Stimulated activated CD4-positive, alpha-beta T cell treated with anti-CD3 and anti-CD28 coated beads, Interleukin-12 subunit alpha, Interleukin-12 subunit beta, amount 100 ng/mL, for 24 hours (primary cell): ENCODE results near the gene PHOX2A.
"Not testable (repeated sequence)": the region's sequence is repeated elsewhere in the genome, so short reads cannot be mapped to it uniquely, and the experiment has no call there.

Experiments
- DNase-seq, 2 experiments: peaks; one replicate each; pipeline ENCODE4 v3.0.0-alpha.2; 2020; ENCODE audit warnings: low read depth in 2 of 2

The PHOX2A gene

DNA sequence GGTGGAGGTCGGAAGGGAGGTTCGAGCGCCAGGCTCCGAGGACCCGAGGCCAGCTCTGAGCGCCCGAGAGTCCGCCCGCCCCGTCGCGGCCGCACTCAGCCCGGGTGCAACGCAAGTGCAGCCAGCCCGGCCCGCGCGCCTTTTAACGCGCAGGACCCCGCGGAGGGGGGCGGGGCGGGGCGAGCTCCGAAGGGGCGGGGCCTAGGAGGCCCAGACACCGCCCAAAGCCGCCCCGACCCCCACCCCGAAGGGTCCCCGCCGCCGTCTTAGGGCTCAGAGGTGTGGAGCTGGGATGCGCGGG, at the start of gene PHOX2A:
PHOX2A (minus strand) TSS at position 117 of the 301 bp plus-strand sequence. CDS start 172 bp downstream, outside the sequence.
- DNase-seq: no peak

DNA sequence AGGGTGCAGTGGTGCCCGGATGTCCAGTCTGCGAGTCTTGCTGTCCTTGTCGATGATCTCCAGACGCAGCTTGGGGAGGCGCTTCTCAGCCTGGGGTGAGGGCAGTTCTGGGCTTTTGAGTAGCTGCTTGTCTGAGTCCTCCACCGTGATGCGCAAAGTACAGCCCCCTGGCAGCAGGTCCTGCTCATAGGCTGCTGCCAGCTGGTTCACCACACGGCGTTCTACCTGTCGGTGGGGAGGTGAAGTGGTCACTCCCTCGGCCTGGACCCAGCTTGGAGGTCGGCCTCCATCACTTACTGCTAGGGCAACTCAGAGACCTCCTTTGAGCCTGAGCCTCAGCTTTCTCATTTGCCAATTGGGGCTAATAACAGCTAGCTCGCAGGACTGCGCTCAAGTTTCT, 49.4 kb upstream of the PHOX2A start:
- DNase-seq: no peak

DNA sequence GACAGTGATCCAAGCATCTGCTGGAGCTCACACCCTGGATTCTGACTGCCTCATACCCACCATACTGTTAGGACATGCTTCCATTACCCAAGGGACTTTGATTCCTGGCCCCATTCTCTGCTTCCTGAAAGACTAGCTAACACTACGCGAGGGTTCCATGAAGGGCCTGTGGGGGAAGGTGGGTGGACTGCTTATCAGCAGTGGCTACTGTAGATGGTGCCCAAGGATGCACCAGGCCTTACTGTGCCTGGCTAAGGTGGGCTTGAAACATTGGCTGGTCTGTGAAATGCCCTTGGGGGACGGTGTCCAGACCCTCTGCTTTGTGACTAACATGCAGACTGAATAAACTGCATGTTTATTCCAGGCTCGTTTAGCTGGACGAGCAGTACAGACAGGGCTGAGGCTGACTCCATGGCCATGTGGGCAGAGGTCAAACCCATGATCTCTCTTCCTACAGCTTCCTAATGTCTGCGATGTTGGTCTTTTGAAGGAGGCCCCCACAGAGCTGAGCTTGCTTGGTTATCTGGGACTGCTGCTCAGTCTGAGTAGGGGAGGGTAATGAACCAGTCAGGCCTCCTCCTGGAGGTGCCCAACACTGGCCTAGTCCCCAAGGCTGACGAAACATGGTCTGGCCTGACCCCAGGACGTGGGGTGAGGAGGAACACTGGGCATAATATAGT, 48.3 kb upstream of the PHOX2A start:
- no peak for DNase-seq

DNA sequence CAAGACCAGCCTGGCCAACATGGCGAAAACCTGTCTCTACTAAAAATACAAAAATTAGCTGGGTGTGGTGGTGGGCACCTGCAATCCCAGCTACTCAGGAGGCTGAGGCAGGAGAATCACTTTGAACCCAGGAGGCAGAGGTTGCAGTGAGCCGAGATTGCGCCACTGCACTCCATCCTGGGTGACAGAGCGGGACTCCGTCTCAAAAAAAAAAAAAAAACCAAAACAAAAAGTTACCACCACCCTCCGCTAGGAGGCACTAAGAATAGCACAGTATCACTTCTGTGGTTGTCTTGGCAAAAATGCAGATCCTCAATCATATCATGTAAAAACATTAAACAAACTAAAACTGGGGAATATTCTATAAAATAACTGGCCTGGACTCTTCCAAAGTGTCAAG, 46.8 kb upstream of the PHOX2A start:
- DNase-seq: not testable (repeated sequence)

DNA sequence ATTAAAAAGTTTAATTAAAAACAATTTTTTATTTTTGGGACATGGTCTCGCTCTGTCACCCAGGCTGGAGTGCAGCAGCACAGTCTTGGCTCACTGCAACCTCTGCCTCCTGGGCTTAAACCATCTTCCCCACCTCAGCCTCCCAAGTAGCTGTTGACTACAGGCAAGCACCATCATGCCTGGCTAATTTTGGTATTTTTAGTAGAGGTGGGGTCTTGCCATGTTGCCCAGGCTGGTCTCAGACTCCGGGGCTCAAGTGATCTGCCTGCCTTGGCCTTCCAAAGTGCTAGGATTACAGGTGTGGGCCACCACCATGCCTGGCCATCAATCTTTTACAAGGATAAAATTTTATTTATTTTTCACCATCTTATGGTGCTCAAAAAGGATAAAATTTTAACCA, 43.3 kb upstream of the PHOX2A start:
- DNase-seq: no peak

DNA sequence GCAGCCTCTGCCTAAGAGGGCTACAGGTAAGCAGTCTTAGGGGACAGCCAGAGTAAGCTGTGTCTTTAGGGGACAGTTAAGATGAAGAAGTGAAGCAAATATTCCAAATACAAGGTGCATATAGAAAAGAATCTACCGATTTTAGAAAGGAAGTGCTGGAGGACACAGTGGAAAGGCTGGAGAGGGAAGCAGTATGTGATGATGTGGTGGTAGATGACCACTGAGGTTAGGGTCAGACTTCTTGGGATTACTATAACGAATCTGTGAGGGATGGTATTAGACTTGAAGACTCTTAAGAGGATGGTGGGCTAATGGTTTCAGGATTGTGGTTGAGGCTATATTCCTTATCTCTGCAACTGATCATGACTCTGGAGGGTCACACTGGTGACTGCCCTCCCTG, 40.0 kb upstream of the PHOX2A start:
- DNase-seq: no peak

DNA sequence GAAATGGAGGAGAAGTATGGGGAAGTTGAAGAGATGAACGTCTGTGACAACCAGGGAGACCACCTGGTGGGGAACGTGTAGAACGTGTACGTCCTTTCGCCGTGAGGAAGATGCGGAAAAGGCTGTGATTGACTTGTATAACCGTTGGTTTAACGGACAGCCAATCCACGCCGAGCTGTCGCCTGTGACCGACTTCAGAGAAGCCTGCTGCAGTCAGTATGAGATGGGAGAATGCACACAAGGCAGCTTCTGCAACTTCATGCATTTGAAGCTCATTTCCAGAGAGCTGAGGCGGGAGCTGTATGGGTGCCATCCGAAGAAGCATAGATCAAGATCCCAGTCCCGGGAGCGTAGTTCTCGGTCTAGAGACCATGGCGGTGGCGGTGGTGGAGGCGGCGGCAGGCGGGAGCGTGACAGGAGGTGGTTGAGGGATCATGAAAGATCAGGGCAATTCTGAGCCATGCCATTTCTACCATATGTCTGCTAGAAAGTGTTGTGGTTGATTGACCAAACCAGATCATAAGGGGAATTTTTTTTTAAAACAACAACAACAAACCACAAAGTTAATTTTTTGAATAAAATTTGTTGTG, 36.8 kb upstream of the PHOX2A start:
- no peak for DNase-seq

DNA sequence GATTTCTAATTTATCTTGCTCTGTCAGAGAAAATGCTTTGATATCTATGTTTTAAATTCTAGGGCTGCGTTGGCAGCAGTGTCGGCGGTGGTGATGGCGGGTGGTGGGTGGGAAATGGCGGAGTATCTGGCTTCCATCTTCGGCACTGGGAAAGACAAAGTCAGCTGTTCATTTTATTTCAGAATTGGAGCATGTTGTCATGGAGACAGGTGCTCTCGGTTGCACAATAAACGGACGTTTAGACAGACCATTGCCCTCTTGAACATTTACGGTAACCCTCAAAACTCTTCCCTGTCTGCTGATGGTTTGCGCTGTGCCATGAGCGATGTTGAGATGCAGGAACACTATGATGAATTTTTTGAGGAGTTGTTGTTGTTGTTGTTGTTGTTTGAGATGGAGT, 36.1 kb upstream of the PHOX2A start:
- DNase-seq: no peak

DNA sequence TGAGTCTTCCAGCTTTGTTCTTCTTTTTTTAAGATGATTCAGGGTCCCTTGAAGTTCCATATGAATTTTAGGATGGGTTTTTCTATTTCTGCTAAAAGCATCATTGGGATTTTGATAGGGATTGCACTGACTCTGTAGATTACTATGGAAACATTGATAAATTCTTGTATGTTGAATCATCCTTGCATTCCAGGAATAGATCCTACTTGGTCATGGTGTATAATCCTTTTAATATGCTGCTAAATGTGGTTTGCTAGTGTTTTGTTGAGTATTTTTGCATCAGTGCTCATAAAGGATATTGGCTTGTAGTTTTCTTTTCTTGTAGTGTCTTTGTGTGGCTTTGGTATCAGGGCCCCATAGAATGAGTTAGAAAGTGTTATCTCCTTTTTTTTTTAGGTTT, 34.9 kb upstream of the PHOX2A start:
- DNase-seq: no peak

DNA sequence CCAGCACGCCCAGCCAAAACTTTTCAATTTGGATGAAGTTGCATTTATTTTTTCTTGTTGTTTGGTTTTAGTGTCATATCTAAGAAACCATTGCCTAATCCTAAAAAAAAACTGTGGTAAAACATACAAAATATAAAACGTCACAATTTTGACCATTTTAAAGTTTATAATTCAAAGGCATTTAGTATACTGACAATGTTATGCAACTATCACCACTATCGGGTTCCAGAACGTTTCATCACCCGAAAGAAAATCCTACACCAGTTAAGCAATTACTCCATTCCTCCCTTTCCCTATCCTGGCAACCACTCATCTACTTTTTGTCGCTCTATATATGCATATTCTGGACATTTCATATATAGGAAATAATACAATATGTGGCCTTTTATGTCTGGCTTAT, 30.5 kb upstream of the PHOX2A start:
- DNase-seq: no peak

DNA sequence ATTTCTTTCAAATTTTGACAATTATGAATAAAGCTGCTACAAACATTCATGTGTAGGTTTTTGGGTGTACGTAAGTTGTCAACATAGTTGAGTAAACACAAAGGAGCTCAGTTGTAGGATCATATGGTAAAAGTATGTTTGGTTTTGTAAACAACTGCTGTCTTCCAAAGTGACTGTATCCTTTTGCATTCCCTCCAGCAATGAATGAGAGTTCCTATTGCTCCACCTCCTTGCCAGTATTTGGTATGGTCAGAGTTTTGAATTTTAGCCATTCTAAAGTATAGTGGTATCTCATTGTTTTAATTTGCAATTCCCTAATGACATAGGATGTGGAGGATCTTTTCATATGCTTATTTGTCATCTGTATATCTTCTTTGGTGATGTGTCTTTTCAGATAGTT, 28.0 kb upstream of the PHOX2A start:
- DNase-seq: no peak

DNA sequence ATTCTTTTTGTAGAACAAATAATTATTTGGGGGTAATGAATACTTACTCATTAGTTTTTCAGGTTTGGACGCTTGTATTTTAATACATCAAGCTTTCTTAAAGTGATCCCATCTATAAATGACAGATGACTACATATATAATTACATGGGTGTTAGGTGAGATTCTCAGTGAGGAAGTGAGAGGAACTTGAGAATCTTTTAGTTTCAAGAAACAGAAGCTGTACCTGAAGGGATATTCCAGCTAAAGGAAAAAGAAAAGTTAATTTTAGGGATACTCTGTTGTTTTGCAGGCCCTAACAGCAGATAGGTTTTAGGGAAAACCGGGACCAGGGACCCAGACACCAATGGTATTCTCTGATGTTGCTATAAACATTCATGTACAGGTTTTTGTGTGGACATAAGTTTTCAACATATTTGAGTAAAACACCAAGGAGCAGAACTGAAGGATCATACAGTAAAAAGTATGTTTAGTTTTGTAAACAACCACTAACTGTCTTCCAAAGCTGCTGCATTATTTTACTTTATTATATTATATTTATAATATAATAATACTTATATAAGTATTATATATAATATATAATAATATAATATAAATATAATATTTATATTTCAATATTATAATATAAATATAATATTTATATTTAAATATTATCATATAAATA, 24.1 kb upstream of the PHOX2A start:
- DNase-seq: no peak

DNA sequence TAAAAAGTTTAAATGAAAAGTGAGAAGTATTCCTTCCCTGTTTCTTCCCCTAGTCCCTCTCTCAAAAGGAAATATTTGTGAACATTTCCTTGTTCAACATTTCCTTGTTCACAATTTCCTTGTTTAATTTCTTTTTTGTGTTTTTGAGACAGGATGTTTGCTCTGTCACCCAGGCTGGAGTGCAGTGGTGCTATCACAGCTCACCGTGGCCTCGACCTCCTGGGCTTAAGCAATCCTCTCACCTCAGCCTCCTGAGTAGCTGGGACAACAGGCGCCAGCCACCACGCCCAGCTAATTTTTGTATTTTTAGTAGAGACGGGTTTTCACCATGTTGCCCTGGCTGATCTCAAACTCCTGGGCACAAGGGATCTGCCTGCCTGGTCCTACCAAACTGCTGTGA, 23.0 kb upstream of the PHOX2A start:
- not testable (repeated sequence) for DNase-seq

DNA sequence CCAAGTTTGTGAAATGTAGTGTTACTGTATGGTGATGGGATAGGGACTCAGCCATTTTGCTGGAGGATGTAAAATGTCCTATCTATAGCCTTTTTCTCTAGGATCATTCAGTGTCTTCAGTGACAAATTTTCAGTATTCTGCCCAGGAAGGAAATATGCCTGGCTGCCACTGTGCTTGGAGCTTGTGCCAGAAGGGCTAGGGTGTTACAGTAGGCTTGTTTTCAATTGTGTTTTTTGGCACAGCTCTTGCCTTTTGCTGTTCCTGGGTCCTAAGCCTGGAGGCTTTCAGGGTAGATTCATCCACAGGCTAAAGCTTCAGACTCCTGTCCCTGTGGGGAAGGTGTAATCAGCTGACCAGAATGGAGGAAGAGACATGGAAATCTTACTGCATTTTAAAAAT, 22.0 kb upstream of the PHOX2A start:
- DNase-seq: no peak

DNA sequence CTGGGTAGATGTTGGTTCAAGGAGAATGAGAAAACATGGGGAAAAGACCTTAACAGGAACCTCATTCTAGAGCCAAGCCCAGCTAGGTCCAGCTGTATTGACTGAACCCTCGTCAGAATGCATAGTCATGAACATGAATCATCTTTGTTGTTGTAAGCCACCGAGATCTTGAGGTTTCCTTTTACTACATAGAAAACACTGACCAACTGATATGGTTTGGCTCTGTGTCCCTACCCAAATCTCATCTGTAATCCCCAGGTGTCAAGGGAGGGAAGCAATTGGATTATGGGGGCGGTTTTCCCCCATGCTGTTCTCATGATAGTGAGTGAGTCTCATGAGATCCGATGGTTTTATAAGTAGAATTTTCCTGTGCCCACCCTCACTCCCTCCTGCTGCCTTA, 19.4 kb upstream of the PHOX2A start:
- DNase-seq: no peak

DNA sequence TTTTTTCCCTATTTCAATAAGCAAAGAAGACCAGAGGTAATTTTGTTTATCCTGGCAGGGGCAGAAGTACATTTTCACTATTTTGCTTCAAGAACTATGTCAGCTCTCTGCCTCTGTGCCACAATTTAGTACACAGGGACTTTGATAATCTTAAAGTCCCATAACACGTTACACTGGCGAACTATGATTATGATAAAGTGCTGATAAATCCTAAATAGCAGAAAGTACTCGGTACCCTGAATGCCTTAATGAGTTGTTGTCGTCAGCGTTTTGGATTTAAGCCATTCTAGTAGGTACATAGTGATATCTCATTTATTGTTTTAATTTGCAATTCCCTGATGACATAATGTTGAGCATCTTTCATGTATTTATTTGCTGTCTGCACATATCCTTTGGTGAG, 16.6 kb upstream of the PHOX2A start:
- DNase-seq: no peak

DNA sequence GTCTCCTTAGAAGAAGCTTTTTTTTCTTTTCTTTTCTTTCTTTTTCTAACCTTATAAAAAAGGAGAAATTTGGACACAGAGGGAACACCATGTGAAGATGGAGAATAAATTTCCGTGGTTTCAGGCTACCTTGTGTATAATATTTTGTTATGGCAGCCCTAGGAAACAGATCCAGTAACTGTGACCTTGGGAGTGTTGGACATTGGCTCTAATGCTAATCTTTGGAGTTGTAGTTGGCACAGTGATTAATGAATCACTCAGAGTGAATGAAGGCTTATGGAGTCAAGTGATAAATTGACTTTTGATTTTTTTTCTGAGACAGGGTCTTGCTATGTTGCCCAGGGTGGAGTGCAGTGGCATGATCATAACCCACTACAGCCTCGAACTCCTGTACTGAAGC, 15.5 kb upstream of the PHOX2A start:
- no peak for DNase-seq

DNA sequence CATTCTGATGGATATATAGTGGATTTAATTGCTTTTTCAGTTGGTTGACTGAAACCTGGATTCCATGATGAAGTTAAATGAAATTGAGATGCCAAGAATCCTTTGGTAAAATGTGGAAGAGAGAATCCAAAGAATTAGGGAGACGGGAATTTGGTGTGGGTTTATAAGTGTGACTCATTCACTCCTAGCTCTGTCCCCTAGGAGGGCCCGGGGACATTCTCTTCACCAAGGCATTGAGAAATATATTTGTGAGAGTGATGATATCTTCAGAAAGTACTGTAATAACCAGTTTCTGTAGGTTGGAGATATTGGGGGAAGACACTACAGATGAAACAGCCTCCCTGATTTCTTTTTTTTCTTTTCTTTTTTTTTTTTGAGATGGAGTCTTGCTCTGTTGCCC, 13.6 kb upstream of the PHOX2A start:
- no peak for DNase-seq

DNA sequence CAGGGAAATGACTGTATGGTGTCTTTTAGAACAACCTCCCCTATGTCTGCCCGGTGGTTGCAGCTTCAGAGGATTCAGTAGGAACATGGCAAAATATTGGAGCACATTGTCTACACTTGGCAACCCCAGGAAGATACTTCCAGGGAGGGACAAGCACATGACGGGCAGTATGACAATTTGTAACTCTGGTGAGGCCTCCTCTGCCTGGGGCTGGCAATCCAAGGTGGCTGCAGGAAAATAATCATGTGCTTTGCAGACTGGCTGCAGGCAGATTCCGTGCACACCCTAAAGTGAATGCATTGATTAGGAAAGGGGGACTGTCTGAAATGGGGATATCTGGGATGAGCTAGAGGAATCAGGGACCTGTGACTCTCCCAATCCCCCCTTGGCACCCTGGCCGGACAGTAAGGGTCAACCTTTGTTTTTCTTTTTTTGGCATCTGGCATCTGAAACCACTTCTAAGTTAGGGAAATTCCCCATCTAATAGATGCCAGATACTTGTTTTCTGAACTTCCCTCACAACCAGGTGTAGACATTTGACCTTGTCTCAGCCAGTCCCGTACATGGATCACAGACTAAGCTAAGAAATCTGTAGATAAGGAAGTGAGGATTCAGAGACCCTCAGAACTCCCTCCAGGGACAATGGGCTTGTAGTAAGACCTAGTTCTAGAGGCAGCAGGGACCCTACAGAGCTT, 10.5 kb upstream of the PHOX2A start:
- DNase-seq: no peak

DNA sequence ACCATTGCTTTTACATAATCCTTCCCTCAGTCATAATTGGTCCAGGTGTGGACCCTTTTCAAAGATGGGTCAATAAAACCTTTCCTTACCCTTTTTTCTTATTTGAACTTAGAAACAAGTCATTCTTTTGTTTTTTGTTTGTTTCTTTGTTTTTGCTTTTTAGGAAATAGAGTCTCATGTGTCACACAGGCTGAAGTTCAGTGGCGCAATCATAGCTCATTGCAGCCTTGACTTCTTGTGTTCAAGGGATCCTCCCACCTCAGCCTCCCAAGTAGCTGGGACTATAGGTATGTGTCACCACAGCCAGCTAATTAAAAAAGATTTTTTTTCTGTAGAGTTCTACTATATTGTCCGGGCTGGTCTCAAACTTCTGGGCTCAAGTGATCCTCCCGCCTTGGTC, 9.4 kb upstream of the PHOX2A start:
- no peak for DNase-seq

DNA sequence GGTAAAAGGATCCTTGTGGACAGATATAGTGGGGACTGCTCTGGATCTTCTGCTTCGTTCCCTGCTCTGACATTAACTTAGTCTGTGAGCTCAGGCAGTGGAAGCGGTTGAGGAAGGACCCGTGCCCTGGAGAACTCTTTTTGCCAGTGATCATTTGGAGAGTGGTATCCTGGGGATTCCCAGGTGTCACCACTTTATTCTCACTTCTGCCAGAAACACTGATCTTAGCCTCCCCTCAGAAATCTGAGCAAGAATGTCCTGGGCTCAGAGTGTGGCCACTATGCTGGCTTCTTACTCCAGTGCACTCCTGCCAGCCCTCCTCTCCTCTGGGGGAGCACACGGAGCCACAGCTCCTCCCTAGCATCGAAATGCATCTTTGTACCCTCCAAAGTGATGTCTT, 7.6 kb upstream of the PHOX2A start:
- DNase-seq: no peak

DNA sequence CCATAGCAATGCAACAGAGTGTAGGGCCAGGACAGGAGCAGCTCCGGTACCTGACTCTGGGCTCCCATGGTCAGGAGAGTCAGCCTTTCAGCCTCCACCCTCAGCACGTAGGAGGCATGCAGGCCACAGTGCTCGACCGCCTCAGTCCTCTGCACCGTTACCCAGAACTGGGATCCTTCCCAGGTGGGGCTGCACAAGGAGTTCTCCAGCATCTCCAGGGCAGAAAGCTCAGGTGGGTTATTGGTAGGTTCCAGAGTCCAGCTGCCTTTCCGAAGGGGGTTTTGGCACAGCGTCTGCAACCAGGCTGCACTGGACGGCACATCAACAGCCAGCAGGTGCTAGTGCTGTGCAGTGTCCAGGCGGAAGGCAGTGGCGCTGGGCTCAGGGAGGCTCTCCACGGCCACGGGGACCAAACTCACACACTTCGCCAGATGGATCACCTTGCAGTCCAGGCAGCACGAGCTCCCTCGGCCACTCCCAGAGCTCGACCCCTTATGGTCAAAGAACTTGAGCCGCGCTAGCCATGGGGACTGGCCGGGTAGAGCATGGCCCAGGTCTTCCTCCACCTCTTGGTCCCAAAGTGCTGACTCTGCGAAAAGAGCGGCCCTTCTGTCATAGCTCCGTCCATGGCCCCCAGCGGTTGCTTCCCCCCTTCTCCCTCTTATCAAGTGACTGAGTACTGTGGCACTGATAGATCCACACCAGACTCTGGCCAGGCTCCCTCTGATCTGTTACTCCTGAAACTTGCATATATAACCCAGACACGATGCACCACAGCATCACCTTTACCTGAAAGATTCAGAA, 6.9 kb upstream of the PHOX2A start:
- no peak for DNase-seq
